ENCODE results near the gene KCTD11. TPM values are rescaled to one million over a fixed set of nuclear protein-coding genes. Genes with fewer than 3 reads are reported as not detected.
"Not testable (repeated sequence)": the region's sequence is repeated elsewhere in the genome, so short reads cannot be mapped to it uniquely, and the experiment has no call there.

Gene KCTD11
- total RNA-seq, 2 experiments from 2014 or later, result 5.0 to 6.1 TPM

GRCh38 chr17:7356072-7356549, 4.1 kb downstream of the KCTD11 start:
- peak; percentile 93 for DNase-seq
- ChIA-PET CTCF (interaction anchor here (0.6 to 4.0 kb wide), 35 partner anchors 11 to 355 kb away, joined by 3 to 27 read pairs (median 3); partner anchors contain the start of genes ACAP1, MPDU1, NEURL4 and PLSCR3), POLR2A (interaction anchor here (0.7 kb wide), 1 partner anchor 129 kb away, joined by 3 read pairs; no protein-coding TSS in a partner anchor)
- H3K4me1 Mint-ChIP-seq, result peaks cover 27% of the 10 kb centered on the region
- H3K9me3 Mint-ChIP-seq (ENCODE audit: low read depth), result no peaks in the 10 kb centered on the region
- no peak overlapping the region for H3K4me3 Mint-ChIP-seq
- no peak overlapping the region for H3K27ac Mint-ChIP-seq
- ATAC-seq, result peak; percentile 69
- intact Hi-C loops (cut with DNase I, micrococcal nuclease), result loop anchor here (1.0 to 2.0 kb wide), 4 partner anchors 39 to 233 kb away; partner anchors contain the start of genes PLSCR3 (in 2 of the 2) and SENP3 (in 1 of the 2)
- no peaks in the 10 kb centered on the region for H3K27me3 Mint-ChIP-seq
- H3K36me3 Mint-ChIP-seq (ENCODE audit: low read depth), result peaks cover 8% of the 10 kb centered on the region

GRCh38 chr17:7356756-7357155, 4.8 kb downstream of the KCTD11 start:
- POLR2A ChIA-PET, result interaction anchor here (0.6 kb wide), 1 partner anchor 204 kb away, joined by 3 read pairs; no protein-coding TSS in a partner anchor
- CTCF ChIA-PET, result interaction anchor here (0.6 to 4.0 kb wide), 18 partner anchors 9 to 332 kb away, joined by 3 to 27 read pairs (median 5); partner anchors contain the start of genes ACAP1, NEURL4, PLSCR3 and SOX15
- peaks cover 5% of the 10 kb centered on the region for H3K36me3 Mint-ChIP-seq (ENCODE audit: low read depth)

GRCh38 chr17:7357381-7357780, 5.4 kb downstream of the KCTD11 start:
- intact Hi-C loops (cut with DNase I, micrococcal nuclease), result loop anchor here (2.0 kb wide), 1 partner anchor 37 kb away; the partner anchor contains the start of gene PLSCR3 (in 2 of the 2)
- Mint-ChIP-seq H3K27me3 (no peaks in the 10 kb centered on the region), H3K4me1 (peaks cover 23% of the 10 kb centered on the region), H3K9me3 (ENCODE audit: low read depth) (no peaks in the 10 kb centered on the region), H3K4me3 (no peak overlapping the region), H3K36me3 (ENCODE audit: low read depth) (peaks cover 4% of the 10 kb centered on the region), H3K27ac (no peak overlapping the region)
- no peak for ATAC-seq
- ChIA-PET POLR2A (no interaction called here), CTCF (interaction anchor here (2.5 to 3.0 kb wide), 2 partner anchors 19 to 78 kb away, joined by 13 to 27 read pairs; partner anchors contain the start of gene TMEM102)
- no peak for DNase-seq

More at GRCh38 chr17:7356756-7357155, 4.8 kb downstream of the KCTD11 start:
- ATAC-seq, result no peak
- Mint-ChIP-seq H3K4me3 (no peak overlapping the region), H3K27me3 (no peaks in the 10 kb centered on the region), H3K9me3 (ENCODE audit: low read depth) (no peaks in the 10 kb centered on the region), H3K27ac (no peak overlapping the region), H3K4me1 (peaks cover 25% of the 10 kb centered on the region)
- DNase-seq, result no peak
- intact Hi-C loops (cut with DNase I, micrococcal nuclease), result loop anchor here (1.0 to 2.0 kb wide), 4 partner anchors 38 to 233 kb away; partner anchors contain the start of genes PLSCR3 (in 2 of the 2) and SENP3 (in 1 of the 2)

GRCh38 chr17:7361906-7362305, 9.9 kb downstream of the KCTD11 start:
- ATAC-seq (no peak), DNase-seq (no peak)
- Mint-ChIP-seq H3K9me3 (ENCODE audit: low read depth) (no peaks in the 10 kb centered on the region), H3K4me3 (no peak overlapping the region), H3K27me3 (no peaks in the 10 kb centered on the region), H3K27ac (no peak overlapping the region), H3K4me1 (no peaks in the 10 kb centered on the region), H3K36me3 (ENCODE audit: low read depth) (no peaks in the 10 kb centered on the region)
- POLR2A ChIA-PET, result no interaction called here
- CTCF ChIA-PET, result interaction anchor here (0.6 to 1.6 kb wide), 3 partner anchors 11 to 186 kb away, joined by 3 to 4 read pairs (median 3); no protein-coding TSS in a partner anchor
- intact Hi-C loops (cut with DNase I, micrococcal nuclease), result no loop called here

- no peak for DNase-seq
- H3K9me3 Mint-ChIP-seq (ENCODE audit: low read depth), result no peaks in the 10 kb centered on the region
- no peak overlapping the region for H3K4me3 Mint-ChIP-seq
- H3K4me1 Mint-ChIP-seq, result no peaks in the 10 kb centered on the region
- ChIA-PET POLR2A (no interaction called here), CTCF (no interaction called here)
- intact Hi-C loops (cut with DNase I, micrococcal nuclease), result no loop called here
- no peak for ATAC-seq
- H3K27me3 Mint-ChIP-seq, result no peaks in the 10 kb centered on the region
- no peak overlapping the region for H3K27ac Mint-ChIP-seq
- no peaks in the 10 kb centered on the region for H3K36me3 Mint-ChIP-seq (ENCODE audit: low read depth)
Observed at GRCh38 chr17:7363311-7363710, 11.3 kb downstream of the KCTD11 start.

GRCh38 chr17:7365963-7366362, 14.0 kb downstream of the KCTD11 start:
- H3K9me3 Mint-ChIP-seq (ENCODE audit: low read depth); ATAC-seq; DNase-seq; H3K4me1 Mint-ChIP-seq; intact Hi-C loops (cut with DNase I, micrococcal nuclease); H3K4me3 Mint-ChIP-seq; H3K27ac Mint-ChIP-seq; CTCF ChIA-PET; POLR2A ChIA-PET; H3K27me3 Mint-ChIP-seq; H3K36me3 Mint-ChIP-seq (ENCODE audit: low read depth): not testable (repeated sequence)

- ChIA-PET POLR2A (no interaction called here), CTCF (no interaction called here)
- no peak for ATAC-seq
- Mint-ChIP-seq H3K4me1 (no peaks in the 10 kb centered on the region), H3K36me3 (ENCODE audit: low read depth) (no peaks in the 10 kb centered on the region), H3K9me3 (ENCODE audit: low read depth) (no peaks in the 10 kb centered on the region), H3K27ac (no peak overlapping the region), H3K4me3 (no peak overlapping the region), H3K27me3 (no peaks in the 10 kb centered on the region)
- no peak for DNase-seq
- intact Hi-C loops (cut with DNase I, micrococcal nuclease), result no loop called here
Observed at GRCh38 chr17:7367083-7367482, 15.1 kb downstream of the KCTD11 start.

- POLR2A ChIA-PET, result no interaction called here
Observed at GRCh38 chr17:7367918-7368598, 16.1 kb downstream of the KCTD11 start.

GRCh38 chr17:7368599-7368994, 16.6 kb downstream of the KCTD11 start:
- H3K36me3 Mint-ChIP-seq (ENCODE audit: low read depth); H3K4me3 Mint-ChIP-seq; H3K9me3 Mint-ChIP-seq (ENCODE audit: low read depth); ATAC-seq; POLR2A ChIA-PET; DNase-seq; intact Hi-C loops (cut with DNase I, micrococcal nuclease); H3K27me3 Mint-ChIP-seq; H3K27ac Mint-ChIP-seq; H3K4me1 Mint-ChIP-seq: not testable (repeated sequence)
- CTCF ChIA-PET, result interaction anchor here (0.8 to 1.2 kb wide), 2 partner anchors 13 to 333 kb away, joined by 3 read pairs; partner anchors contain the start of gene SLC16A13

More at GRCh38 chr17:7367918-7368598, 16.1 kb downstream of the KCTD11 start:
- intact Hi-C loops (cut with DNase I, micrococcal nuclease), result no loop called here
- H3K4me3 Mint-ChIP-seq, result no peak overlapping the region
- CTCF ChIA-PET, result interaction anchor here (0.8 to 1.2 kb wide), 2 partner anchors 12 to 332 kb away, joined by 3 read pairs; partner anchors contain the start of gene SLC16A13
- no peaks in the 10 kb centered on the region for H3K4me1 Mint-ChIP-seq
- H3K27ac Mint-ChIP-seq, result no peak overlapping the region
- DNase-seq, result no peak
- no peak for ATAC-seq
- no peaks in the 10 kb centered on the region for H3K27me3 Mint-ChIP-seq
- no peaks in the 10 kb centered on the region for H3K9me3 Mint-ChIP-seq (ENCODE audit: low read depth)
- H3K36me3 Mint-ChIP-seq (ENCODE audit: low read depth), result no peaks in the 10 kb centered on the region

GRCh38 chr17:7369825-7370224, 17.9 kb downstream of the KCTD11 start:
- H3K9me3 Mint-ChIP-seq (ENCODE audit: low read depth), result no peaks in the 10 kb centered on the region
- intact Hi-C loops (cut with DNase I, micrococcal nuclease), result no loop called here
- POLR2A ChIA-PET, result no interaction called here
- no peaks in the 10 kb centered on the region for H3K36me3 Mint-ChIP-seq (ENCODE audit: low read depth)
- no peaks in the 10 kb centered on the region for H3K4me1 Mint-ChIP-seq
- H3K27ac Mint-ChIP-seq, result no peak overlapping the region
- ATAC-seq, result no peak
- DNase-seq, result no peak
- CTCF ChIA-PET, result interaction anchor here (1.1 to 1.4 kb wide), 3 partner anchors 13 to 40 kb away, joined by 3 to 4 read pairs (median 3); partner anchors contain the start of gene NEURL4
- H3K4me3 Mint-ChIP-seq, result no peak overlapping the region
- H3K27me3 Mint-ChIP-seq, result peaks cover 3% of the 10 kb centered on the region

GRCh38 chr17:7370853-7371252, 18.9 kb downstream of the KCTD11 start:
- CTCF ChIA-PET, result interaction anchor here (1.1 to 1.4 kb wide), 3 partner anchors 15 to 41 kb away, joined by 3 to 4 read pairs (median 3); partner anchors contain the start of gene NEURL4
- peaks cover 3% of the 10 kb centered on the region for H3K27me3 Mint-ChIP-seq

More at GRCh38 chr17:7370853-7371252, 18.9 kb downstream of the KCTD11 start:
- Mint-ChIP-seq H3K4me3 (no peak overlapping the region), H3K27ac (no peak overlapping the region), H3K4me1 (no peaks in the 10 kb centered on the region), H3K9me3 (ENCODE audit: low read depth) (no peaks in the 10 kb centered on the region), H3K36me3 (ENCODE audit: low read depth) (no peaks in the 10 kb centered on the region)
- ATAC-seq, result no peak
- intact Hi-C loops (cut with DNase I, micrococcal nuclease), result no loop called here
- POLR2A ChIA-PET, result interaction anchor here (0.6 kb wide), 1 partner anchor 88 kb away, joined by 5 read pairs; no protein-coding TSS in a partner anchor
- DNase-seq, result no peak

Data from activated CD4-positive, alpha-beta T cell treated with anti-CD3 and anti-CD28 coated beads for 36 hours (primary cell).